Measurements from ENCODE around the gene SMARCA2.
A peak's percentile ranks its signal among the peaks of the same experiment; 100 is the strongest.

SMARCA2 gene

DNA sequence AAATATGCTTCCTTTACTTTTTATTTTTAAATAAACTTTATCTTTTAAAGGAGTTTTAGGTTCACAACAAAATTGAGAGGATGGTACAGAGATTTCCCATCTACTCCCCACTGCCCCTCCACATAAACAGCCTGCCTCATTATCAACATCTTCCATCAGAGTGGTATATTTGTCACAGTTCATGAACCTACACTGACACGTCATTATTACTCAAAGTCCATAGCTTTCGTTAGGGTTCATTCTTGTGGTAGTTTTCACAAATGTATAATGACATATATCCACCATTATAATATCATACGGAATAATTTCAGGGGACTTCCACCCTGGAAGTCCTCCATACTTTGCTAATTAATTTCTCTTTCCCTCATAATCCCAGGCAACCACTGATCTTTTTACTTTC lies 204.9 kb downstream of the SMARCA2 start:
- DNase-seq: no peak

DNA sequence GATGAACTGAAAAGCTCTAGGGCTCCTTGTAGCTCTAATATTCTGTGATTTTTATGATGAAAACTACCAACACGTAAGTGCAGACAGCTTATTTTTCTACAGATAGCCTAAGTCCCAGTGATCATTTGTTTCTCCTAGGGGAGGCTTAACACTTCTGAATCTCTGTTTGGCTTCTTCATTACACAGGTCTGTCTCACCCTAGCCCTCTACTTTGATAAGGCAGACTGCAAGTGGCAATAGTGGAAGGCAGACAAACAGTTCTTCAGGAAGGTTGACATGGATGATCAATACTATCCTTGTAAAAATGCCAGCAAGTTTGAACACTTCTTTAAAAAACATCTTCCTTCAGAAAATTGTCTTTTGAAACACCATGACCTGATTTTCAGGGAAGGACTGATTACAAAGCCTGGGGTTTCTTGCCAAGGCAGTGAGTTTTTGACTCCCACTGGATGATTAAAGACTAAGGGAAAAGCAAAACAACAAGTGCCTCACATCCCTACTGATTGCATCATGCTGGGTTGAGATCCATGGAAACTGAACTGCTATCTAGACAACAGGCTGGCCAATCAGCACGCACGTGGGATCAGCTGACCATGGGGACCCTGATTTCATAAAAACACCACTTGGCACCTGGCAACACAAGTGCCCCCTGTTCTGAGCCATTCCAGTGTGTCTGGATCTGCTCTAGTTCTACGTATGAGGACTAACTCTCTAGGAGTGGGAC lies 212.2 kb downstream of the SMARCA2 start:
- no peak for DNase-seq

- DNase-seq: peak in 1 of 2 experiments; percentile 56
Measured at GRCh38 chr9:2228132-2228531, 213.0 kb downstream of the SMARCA2 start.

DNA sequence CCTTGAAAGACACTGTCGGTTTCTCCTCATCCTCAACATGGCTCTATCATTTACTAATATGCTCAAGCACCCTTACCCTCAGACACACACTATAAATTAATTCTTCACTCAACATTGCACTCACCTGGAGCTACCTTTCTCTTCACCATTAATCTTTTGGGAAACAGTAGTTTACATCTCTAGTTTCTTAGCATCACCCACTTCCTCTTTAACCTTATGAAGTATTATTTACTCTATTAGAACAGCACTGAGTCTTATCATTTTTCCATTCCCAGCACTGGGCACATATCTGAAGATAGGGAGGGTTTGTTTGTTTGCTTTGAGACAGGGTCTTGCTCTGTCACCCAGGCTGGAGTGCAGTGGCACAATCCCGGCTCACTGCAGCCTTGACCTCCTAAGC lies 213.5 kb downstream of the SMARCA2 start:
- no peak for DNase-seq

DNA sequence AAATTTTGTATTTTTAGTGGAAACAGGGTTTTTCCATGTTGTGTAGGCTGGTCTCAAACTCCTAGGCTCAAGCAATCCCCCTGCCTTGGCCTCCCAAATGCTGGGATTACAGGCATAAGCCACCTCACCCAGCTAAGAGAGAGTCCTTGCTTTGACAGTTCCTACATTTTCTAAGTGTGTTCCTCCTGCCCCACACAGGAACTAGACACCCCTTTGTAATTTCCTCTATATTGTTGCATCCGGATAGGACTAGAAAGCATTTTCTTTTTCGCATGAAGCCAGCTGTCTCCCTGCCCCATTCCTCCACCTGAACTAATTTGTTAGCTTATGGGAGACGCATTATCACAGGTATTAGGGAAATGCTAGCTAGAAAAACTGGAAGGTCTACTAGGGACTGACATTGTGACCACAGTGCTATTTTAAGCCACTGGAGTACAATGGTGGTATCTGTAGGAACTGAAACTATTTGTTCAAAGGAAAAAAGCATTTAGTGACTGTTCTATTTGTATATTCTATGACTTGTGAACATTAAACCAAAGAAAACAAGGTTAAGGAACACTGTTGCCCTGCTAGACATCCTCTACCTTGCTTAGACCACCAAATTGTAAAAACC lies 214.1 kb downstream of the SMARCA2 start:
- no peak for DNase-seq

GRCh38 chr9:2230362-2230761 lies 215.2 kb downstream of the SMARCA2 start:
- no peak for DNase-seq

DNA sequence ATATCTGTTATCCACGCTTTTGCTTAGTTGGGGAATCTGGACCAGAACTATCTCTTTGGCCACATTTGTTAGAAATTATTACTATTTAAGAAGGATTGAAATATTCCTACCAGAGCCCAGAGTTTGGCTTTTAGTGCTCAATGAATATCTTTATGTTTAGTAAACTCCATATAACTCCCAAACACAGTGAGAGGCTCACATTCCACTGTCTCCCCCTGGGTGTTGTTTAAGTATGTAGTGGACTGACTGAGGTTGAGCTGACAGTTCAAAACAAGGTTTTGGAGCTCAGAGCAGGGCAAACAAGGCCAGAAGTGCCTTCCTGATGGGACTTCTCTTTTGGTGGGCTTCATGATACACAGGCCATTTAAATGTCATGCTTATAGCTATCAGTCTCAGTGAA lies 216.0 kb downstream of the SMARCA2 start:
- DNase-seq: no peak

- DNase-seq: no peak
Measured at GRCh38 chr9:2231829-2232228, 216.7 kb downstream of the SMARCA2 start.

GRCh38 chr9:2233274-2233673 lies 218.1 kb downstream of the SMARCA2 start:
- DNase-seq: no peak

GRCh38 chr9:2234371-2234893 lies 219.3 kb downstream of the SMARCA2 start:
- no peak for DNase-seq

- DNase-seq: no peak
Measured at GRCh38 chr9:2235623-2236022, 220.5 kb downstream of the SMARCA2 start.

GRCh38 chr9:2236850-2237249 lies 221.7 kb downstream of the SMARCA2 start:
- DNase-seq: no peak

DNA sequence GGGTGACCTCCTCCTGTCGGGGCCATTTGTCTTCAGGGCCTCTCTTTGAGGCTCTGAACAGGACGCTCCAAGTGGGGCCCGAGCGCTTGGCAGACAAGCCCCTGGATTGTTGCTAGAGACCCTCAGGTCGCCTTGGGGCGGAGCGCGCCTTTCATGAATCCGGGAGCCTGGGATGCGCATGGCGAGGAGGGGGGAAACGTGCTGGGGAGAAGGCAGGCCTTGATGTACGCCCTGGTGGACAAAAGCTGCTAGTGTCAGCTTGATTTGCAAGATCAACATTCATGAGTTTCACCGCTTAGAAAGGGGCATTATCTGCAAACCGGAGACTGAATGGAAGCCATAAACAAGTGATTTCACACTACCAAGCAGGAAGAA lies 226.3 kb downstream of the SMARCA2 start:
- no peak for DNase-seq

DNA sequence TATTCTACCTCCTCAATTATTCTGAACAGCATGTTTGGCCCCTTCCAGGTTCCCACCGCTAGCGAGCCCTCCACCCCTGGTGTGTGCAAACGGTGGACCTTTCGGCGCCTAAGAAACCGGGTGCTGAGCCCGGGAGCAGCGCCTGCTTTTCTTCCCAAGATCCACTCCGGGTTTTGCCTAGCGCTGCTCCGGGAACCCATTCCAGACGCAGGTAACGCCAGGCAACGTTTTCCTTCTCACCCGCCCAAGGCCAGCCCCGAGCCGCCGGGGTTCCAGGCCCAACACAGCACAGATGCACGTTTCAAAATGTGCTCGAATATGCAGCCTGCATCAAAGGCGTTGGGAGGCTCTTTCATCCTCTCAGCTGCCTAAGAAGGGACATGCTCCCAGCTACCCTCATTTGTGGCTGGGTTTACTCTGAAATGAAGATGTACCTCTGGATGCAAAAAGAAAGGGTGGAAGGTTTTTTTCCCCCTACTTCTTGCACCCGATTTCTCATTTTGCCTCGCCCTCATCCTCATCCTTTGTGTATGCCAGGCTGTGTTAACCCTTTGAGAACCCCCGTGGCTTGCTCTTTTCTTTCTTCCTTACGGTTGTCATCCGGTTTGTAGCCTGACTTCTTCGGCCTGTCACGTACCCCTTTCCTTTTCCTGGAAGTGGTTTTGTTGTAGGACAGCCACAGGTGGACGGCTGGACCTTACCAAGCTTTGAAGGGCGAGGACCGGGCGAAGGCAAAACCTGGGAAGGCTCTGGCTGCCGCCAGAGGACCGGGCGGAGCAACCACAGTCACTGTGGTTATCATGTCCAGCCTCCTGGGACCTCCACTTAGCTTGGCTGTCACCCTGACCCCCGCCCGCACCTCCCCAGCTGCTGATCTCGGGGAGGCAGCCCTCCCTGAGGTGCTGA lies 226.9 kb downstream of the SMARCA2 start:
- peak; percentile 80 to 91 for DNase-seq

DNA sequence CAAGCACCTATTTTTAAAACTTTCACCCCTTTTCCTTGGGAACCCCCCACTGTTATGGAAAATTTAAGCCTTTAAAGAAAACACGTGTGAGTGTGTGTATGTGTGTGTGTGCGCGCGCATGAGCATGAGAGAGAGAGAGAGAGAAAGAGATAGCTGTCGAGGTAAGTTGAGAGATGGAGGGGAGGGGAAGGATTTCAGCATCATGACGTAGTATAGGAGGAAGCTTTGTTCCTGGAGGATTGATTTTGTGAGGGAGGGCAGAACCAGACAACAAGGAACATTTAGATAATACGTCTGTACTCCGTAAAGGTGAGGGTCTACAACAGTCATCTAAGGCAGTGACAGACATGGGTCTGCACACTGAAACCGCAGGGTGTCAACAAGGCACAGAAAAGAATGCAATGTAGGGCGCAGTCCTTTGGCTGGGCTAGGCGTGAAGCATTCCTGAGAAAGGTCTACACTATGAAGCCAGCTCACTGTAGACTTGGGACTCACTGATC lies 227.7 kb downstream of the SMARCA2 start:
- DNase-seq: peak in 1 of 2 experiments; percentile 15

Measured in NCI-H1930 (cell line).